Ishikawa (cell line): Measurements from ENCODE around the gene ERG.

Source experiments
- CREB1 ChIP-seq: IDR thresholded peaks from 2 replicates; pipeline ENCODE4 v1.6.1; 2012; ENCODE audit warnings: low read depth
- EGR1 ChIP-seq: IDR thresholded peaks from 2 replicates; pipeline ENCODE4 v1.6.1; 2012
- EP300 ChIP-seq: IDR thresholded peaks from 2 replicates; pipeline ENCODE4 v1.6.1; 2012; ENCODE audit warnings: borderline replicate concordance
- FOXM1 ChIP-seq: IDR thresholded peaks from 2 replicates; pipeline ENCODE4 v1.6.1; 2012; ENCODE audit warnings: low read depth, borderline replicate concordance
- MAX ChIP-seq: IDR thresholded peaks from 2 replicates; pipeline ENCODE4 v1.6.1; 2012
- NFIC ChIP-seq: IDR thresholded peaks from 2 replicates; pipeline ENCODE4 v1.6.1; 2012
- TAF1 ChIP-seq: IDR thresholded peaks from 2 replicates; pipeline ENCODE4 v1.6.1; 2012; ENCODE audit warnings: low read depth, mild to moderate bottlenecking
- USF1 ChIP-seq: IDR thresholded peaks from 2 replicates; pipeline ENCODE4 v1.6.1; 2012
- YY1 ChIP-seq: IDR thresholded peaks from 2 replicates; pipeline ENCODE4 v1.6.1; 2012; ENCODE audit warnings: low read depth
- TF ChIP-seq, protein P1 (sequence below): IDR thresholded peaks from 2 replicates; pipeline ENCODE4 v1.6.1; 2012; ENCODE audit warnings: low read depth, mild to moderate bottlenecking

DNA sequence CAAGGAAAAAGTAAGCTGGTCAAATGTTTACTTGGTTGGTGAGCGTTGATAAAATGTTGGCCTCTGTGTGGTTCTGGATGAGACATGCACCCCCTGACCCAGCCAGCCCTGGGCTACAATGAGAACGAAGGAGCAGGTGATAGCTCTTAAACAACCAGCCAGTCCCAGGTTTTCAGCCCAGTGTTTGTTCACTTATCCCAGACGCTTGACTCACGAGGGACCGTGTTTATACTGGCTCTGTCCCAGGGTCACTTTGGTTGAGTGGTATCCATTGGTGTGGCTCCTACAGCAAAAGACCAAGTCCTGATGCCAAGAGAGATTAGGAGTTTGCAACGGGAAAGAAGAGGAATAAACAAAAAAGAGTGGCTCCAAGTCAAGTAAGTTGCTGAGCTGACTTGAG, 154.6 kb downstream of the ERG start:
- no peak for TF ChIP-seq TAF1
- TF ChIP-seq YY1: no peak
- TF ChIP-seq MAX: no peak
- no peak for TF ChIP-seq CREB1
- TF ChIP-seq NFIC: no peak
- no peak for TF ChIP-seq FOXM1
- TF ChIP-seq USF1: no peak
- TF ChIP-seq EGR1: no peak
- no peak for TF ChIP-seq EP300
- TF ChIP-seq, protein P1, sequence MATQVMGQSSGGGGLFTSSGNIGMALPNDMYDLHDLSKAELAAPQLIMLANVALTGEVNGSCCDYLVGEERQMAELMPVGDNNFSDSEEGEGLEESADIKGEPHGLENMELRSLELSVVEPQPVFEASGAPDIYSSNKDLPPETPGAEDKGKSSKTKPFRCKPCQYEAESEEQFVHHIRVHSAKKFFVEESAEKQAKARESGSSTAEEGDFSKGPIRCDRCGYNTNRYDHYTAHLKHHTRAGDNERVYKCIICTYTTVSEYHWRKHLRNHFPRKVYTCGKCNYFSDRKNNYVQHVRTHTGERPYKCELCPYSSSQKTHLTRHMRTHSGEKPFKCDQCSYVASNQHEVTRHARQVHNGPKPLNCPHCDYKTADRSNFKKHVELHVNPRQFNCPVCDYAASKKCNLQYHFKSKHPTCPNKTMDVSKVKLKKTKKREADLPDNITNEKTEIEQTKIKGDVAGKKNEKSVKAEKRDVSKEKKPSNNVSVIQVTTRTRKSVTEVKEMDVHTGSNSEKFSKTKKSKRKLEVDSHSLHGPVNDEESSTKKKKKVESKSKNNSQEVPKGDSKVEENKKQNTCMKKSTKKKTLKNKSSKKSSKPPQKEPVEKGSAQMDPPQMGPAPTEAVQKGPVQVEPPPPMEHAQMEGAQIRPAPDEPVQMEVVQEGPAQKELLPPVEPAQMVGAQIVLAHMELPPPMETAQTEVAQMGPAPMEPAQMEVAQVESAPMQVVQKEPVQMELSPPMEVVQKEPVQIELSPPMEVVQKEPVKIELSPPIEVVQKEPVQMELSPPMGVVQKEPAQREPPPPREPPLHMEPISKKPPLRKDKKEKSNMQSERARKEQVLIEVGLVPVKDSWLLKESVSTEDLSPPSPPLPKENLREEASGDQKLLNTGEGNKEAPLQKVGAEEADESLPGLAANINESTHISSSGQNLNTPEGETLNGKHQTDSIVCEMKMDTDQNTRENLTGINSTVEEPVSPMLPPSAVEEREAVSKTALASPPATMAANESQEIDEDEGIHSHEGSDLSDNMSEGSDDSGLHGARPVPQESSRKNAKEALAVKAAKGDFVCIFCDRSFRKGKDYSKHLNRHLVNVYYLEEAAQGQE: no peak
